H9 (cell line): Measurements from ENCODE around the gene PGAP6. TPM values are rescaled to one million over a fixed set of nuclear protein-coding genes. Genes with fewer than 3 reads are reported as not detected.

Experiments used
- DNase-seq: peaks from one replicate; pipeline ENCODE4 v3.0.0-alpha.2; 2017
- H2AFZ ChIP-seq: one replicate; pipeline ENCODE4 v1.6.1; 2013; ENCODE audit warnings: mild to moderate bottlenecking, low read length, control low read depth, moderate library complexity
- H2AK5ac ChIP-seq: 2 replicates; pipeline ENCODE4 v1.6.1; 2013; ENCODE audit warnings: low read length, control low read depth, mixed read lengths; ENCODE audit not compliant: insufficient read length
- H2BK120ac ChIP-seq: one replicate; pipeline ENCODE4 v1.6.1; 2013; ENCODE audit warnings: low read depth, mild to moderate bottlenecking, low read length, control low read depth, inconsistent platforms; ENCODE audit not compliant: poor library complexity, severe bottlenecking
- H2BK12ac ChIP-seq: 2 replicates; pipeline ENCODE4 v1.6.1; 2013; ENCODE audit warnings: low read length, control low read depth, mixed read lengths, low read depth; ENCODE audit not compliant: insufficient read length
- H2BK15ac ChIP-seq: 2 replicates; pipeline ENCODE4 v1.6.1; 2013; ENCODE audit warnings: low read depth, low read length, control low read depth
- H2BK20ac ChIP-seq: one replicate; pipeline ENCODE4 v1.6.1; 2013; ENCODE audit warnings: low read depth, mild to moderate bottlenecking, low read length, control low read depth, inconsistent platforms; ENCODE audit not compliant: poor library complexity, severe bottlenecking
- H2BK5ac ChIP-seq: 2 replicates; pipeline ENCODE4 v1.6.1; 2013; ENCODE audit warnings: low read length, control low read depth, mixed read lengths; ENCODE audit not compliant: insufficient read length
- H3K14ac ChIP-seq: 2 replicates; pipeline ENCODE4 v1.6.1; 2013; ENCODE audit warnings: low read length, control low read depth; ENCODE audit not compliant: insufficient read depth
- H3K18ac ChIP-seq: 2 replicates; pipeline ENCODE4 v1.6.1; 2013; ENCODE audit warnings: low read depth, mild to moderate bottlenecking, mixed read lengths, low read length, control low read depth; ENCODE audit not compliant: insufficient read length
- H3K23ac ChIP-seq: 2 replicates; pipeline ENCODE4 v1.6.1; 2013; ENCODE audit warnings: low read length, control low read depth, mixed read lengths, low read depth; ENCODE audit not compliant: insufficient read length
- H3K23me2 ChIP-seq: 2 replicates; pipeline ENCODE4 v1.6.1; 2013; ENCODE audit warnings: low read depth, mild to moderate bottlenecking, mixed read lengths, low read length, control low read depth; ENCODE audit not compliant: insufficient read length, poor library complexity, severe bottlenecking
- H3K27ac ChIP-seq: 2 replicates; pipeline ENCODE4 v1.5.1; 2013; ENCODE audit warnings: low read length, control low read depth, mixed read lengths, low read depth; ENCODE audit not compliant: insufficient read length
- H3K27me3 ChIP-seq: 2 replicates; pipeline ENCODE4 v1.6.1; 2013; ENCODE audit warnings: low read length, control low read depth, inconsistent platforms; ENCODE audit not compliant: insufficient read depth
- H3K4ac ChIP-seq: 2 replicates; pipeline ENCODE4 v1.6.1; 2013; ENCODE audit warnings: low read depth, mild to moderate bottlenecking, control low read depth, inconsistent platforms, low read length, moderate library complexity
- H3K4me1 ChIP-seq: 2 replicates; pipeline ENCODE4 v1.6.1; 2013; ENCODE audit warnings: low read length, control low read depth, inconsistent platforms; ENCODE audit not compliant: insufficient read depth
- H3K4me2 ChIP-seq: 2 replicates; pipeline ENCODE4 v1.6.1; 2013; ENCODE audit warnings: low read length, control low read depth, mixed read lengths; ENCODE audit not compliant: insufficient read length, insufficient read depth
- H3K56ac ChIP-seq: 2 replicates; pipeline ENCODE4 v1.6.1; 2013; ENCODE audit warnings: low read depth, mild to moderate bottlenecking, mixed read lengths, low read length, control low read depth; ENCODE audit not compliant: insufficient read length
- H3K79me1 ChIP-seq: 2 replicates; pipeline ENCODE4 v1.6.1; 2013; ENCODE audit warnings: low read depth, mild to moderate bottlenecking, moderate library complexity, low read length, control low read depth, inconsistent platforms; ENCODE audit not compliant: insufficient read depth, poor library complexity, severe bottlenecking
- H3K79me2 ChIP-seq: 2 replicates; pipeline ENCODE4 v1.6.1; 2013; ENCODE audit warnings: low read length, control low read depth, inconsistent platforms; ENCODE audit not compliant: insufficient read depth
- H3K9ac ChIP-seq: 2 replicates; pipeline ENCODE4 v1.6.1; 2013; ENCODE audit warnings: low read length, control low read depth, mixed read lengths; ENCODE audit not compliant: insufficient read length; ENCODE audit errors: extremely low read depth
- H3K9me3 ChIP-seq: one replicate; pipeline ENCODE4 v1.6.1; 2013; ENCODE audit warnings: low read depth, low read length, inconsistent platforms; ENCODE audit not compliant: control insufficient read depth
- H3T11ph ChIP-seq: one replicate; pipeline ENCODE4 v1.6.1; 2013; ENCODE audit warnings: mild to moderate bottlenecking, low read length, control low read depth, inconsistent platforms
- H4K20me1 ChIP-seq: one replicate; pipeline ENCODE4 v1.6.1; 2013; ENCODE audit not compliant: control insufficient read depth, insufficient read length, insufficient read depth
- H4K5ac ChIP-seq: 2 replicates; pipeline ENCODE4 v1.6.1; 2013; ENCODE audit warnings: low read depth, mild to moderate bottlenecking, mixed read lengths, low read length, control low read depth; ENCODE audit not compliant: insufficient read length
- H4K8ac ChIP-seq: replicated peaks from 2 replicates; pipeline ENCODE4 v1.6.1; 2013; ENCODE audit warnings: low read length, control low read depth, mixed read lengths, low read depth; ENCODE audit not compliant: insufficient read length
- H4K91ac ChIP-seq: 2 replicates; pipeline ENCODE4 v1.6.1; 2013; ENCODE audit warnings: low read depth, mild to moderate bottlenecking, moderate library complexity, mixed read lengths, low read length, control low read depth; ENCODE audit not compliant: insufficient read length
- H3K27ac Mint-ChIP-seq, 3 experiments: 2 replicates in 2 of 3; 3 replicates in 1 of 3; pipeline ENCODE4 v1.8.0; 2020 to 2021; ENCODE audit warnings: mixed read lengths in 3 of 3, mild to moderate bottlenecking in 1 of 3, moderate library complexity in 1 of 3
- H3K27me3 Mint-ChIP-seq: 2 replicates; pipeline ENCODE4 v1.8.0; 2021; ENCODE audit warnings: low read depth, mild to moderate bottlenecking, moderate library complexity, mixed read lengths
- H3K36me3 Mint-ChIP-seq, 3 experiments: 2 replicates in 2 of 3; 3 replicates in 1 of 3; pipeline ENCODE4 v1.8.0; 2020 to 2021; ENCODE audit warnings: low read depth in 3 of 3, mixed read lengths in 3 of 3; ENCODE audit not compliant: insufficient read depth in 1 of 3
- H3K4me1 Mint-ChIP-seq, 2 experiments: 2 replicates each; pipeline ENCODE4 v1.8.0; 2020; ENCODE audit warnings: mixed read lengths in 2 of 2
- H3K4me3 Mint-ChIP-seq, 2 experiments: 2 replicates in 1 of 2; 3 replicates in 1 of 2; pipeline ENCODE4 v1.8.0; 2020 to 2021; ENCODE audit warnings: mild to moderate bottlenecking in 2 of 2, mixed read lengths in 2 of 2, moderate library complexity in 1 of 2
- H3K9me3 Mint-ChIP-seq, 2 experiments: 2 replicates in 1 of 2; 3 replicates in 1 of 2; pipeline ENCODE4 v1.8.0; 2020; ENCODE audit warnings: mild to moderate bottlenecking in 2 of 2, mixed read lengths in 2 of 2, moderate library complexity in 1 of 2
- CTCF ChIP-seq: fragments of 200-600 bp; sonication (generic); conservative IDR thresholded peaks from 3 replicates; pipeline ENCODE4 v1.8.0; 2021; ENCODE audit warnings: antibody characterized with exemption, mild to moderate bottlenecking
- WGBS: extraction: QIAGEN DNeasy Blood & Tissue Kit; methylation state at CpG from one replicate; pipeline ENCODE4 v1.1.7; 2013; ENCODE audit warnings: missing lambda C conversion rate, low lambda C conversion rate, mixed read lengths; ENCODE audit not compliant: insufficient read length; ENCODE audit errors: extremely low coverage; 5-methylcytosine and 5-hydroxymethylcytosine counted together
- total RNA-seq: library from RNA; stranded (reverse); gene quantifications from 2 replicates; pipeline ENCODE4 v1.2.1, GENCODE V29; 2021

Gene PGAP6
- total RNA-seq, 1 experiment from 2014 or later: 111 TPM

- H3K36me3 Mint-ChIP-seq: peaks cover 0 to 14% (median 11%) of the 10 kb centered on the region in 3 experiments; a peak in 4 of 7 replicates
- Histone ChIP-seq H3K27ac (no peak overlapping the region), H3K23ac (no peak overlapping the region), H2BK12ac (no peak overlapping the region), H3K56ac (no peak overlapping the region), H2AK5ac (no peak overlapping the region), H3K4me2 (no peak overlapping the region), H3K18ac (no peak overlapping the region), H3K9ac (no peak overlapping the region), H3K14ac (no peak overlapping the region), H3K23me2 (no peaks in the 10 kb centered on the region), H3K79me2 (no peaks in the 10 kb centered on the region), H2BK5ac (no peak overlapping the region), H3K4ac (no peak overlapping the region), H4K8ac (no peak overlapping the region), H2AFZ (no peak overlapping the region), H4K20me1 (no peaks in the 10 kb centered on the region), H3K4me1 (no peaks in the 10 kb centered on the region), H3K79me1 (no peaks in the 10 kb centered on the region), H3T11ph (no peak overlapping the region), H3K27me3 (no peaks in the 10 kb centered on the region), H2BK20ac (no peak overlapping the region), H2BK120ac (no peak overlapping the region), H3K9me3 (no peaks in the 10 kb centered on the region), H4K91ac (no peak overlapping the region), H4K5ac (no peak overlapping the region), H2BK15ac (no peak overlapping the region)
- no CpG with 5 or more reads among the region's 21 CpGs for WGBS
- no peak overlapping the region; a peak in 1 of 5 replicates for H3K4me3 Mint-ChIP-seq
- no peak overlapping the region for H3K27ac Mint-ChIP-seq
- no peak for DNase-seq
- no peaks in the 10 kb centered on the region for H3K4me1 Mint-ChIP-seq
- H3K9me3 Mint-ChIP-seq: no peaks in the 10 kb centered on the region
- H3K27me3 Mint-ChIP-seq: peaks cover under 1% of the 10 kb centered on the region; the same call in 1 of the 2 replicates
- no peak for TF ChIP-seq CTCF
Observed at GRCh38 chr16:414395-415169, 32.8 kb upstream of the PGAP6 start.
